Suppressor macrophage (primary cell): Measurements from ENCODE around the gene GEMIN5.
"Not testable (repeated sequence)": the region's sequence is repeated elsewhere in the genome, so short reads cannot be mapped to it uniquely, and the experiment has no call there.

Experiments
- DNase-seq, 4 experiments: peaks; one replicate each; pipeline ENCODE4 v3.0.0-alpha.2; 2020 to 2022

The GEMIN5 gene

DNA sequence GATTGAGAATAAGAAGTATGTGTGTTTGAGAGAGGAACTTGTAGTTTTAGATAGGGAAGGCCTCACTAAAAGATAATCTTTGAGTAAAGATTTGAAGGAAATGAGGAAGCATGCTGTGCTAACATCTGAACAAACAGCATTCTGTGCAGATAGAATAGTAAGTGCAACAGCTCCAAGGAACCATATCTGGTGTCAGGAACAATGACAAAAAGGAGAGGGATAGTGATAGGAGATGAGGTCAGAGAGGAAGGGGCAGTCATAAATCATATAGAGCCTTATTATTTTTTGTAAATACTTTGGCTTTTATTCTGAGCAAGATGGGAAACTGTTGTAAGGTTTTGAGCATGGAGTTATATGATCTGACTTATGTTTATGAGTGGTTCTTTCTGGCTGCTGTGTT lies 6.7 kb upstream of the GEMIN5 start:
- peak in 1 of 4 experiments; percentile 22 for DNase-seq

DNA sequence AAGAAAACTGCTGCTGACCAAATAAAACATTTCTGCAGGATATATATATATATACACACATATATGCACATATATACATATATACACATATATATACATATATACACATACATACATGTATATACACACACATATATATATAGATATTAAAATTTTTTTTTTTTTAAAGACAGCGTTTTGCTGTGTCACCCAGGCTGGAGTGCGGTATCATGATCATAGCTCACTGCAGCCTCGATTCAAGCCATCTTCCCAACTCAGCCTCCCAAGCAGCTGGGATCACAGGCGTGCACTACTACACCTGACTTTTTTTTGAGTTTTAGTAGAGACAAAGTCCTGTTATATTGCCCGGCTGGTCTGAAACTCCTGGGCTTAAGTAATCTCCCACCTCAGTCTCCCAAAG lies 5.5 kb upstream of the GEMIN5 start:
- DNase-seq = no peak

DNA sequence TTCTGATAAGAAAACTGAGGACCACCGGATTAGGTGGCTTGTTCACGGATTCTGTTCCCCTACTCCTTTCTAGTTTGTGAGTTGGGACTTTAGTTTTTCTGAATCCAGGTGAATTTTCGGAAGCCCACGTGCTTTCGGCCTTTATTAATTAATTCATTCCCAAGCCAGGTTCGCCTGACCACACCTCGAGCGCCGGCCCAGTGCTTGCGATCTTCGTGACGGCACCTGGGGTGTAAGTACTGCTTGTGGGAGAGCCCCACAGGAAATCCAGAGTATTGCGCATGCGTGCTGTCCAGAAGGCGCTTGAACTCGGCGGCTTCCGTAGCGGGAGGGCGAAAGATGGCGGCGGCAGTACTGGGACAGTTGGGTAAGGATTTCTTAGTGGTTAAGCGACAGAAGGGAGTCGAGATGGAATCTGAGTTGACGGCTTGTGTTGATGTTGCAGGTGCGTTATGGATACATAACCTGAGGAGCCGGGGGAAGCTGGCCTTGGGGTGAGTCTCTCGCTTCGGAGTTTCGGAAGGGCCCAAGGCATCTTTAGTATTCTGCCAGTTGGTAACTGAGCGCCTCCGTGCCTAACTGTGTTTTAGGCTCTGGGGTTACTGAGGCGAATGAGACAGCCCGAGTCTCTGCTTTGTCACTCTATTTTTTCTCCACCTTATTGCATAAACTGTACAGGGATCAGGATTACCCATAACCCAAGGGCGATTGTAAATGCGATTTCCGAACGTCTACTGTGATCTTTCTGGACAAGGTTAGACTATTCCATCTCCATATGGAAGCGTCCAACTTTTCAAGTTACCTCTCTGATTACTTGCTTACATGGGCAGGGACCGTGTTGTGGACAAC lies 3.0 kb upstream of the GEMIN5 start, which contains the start of gene MRPL22:
TSS of gene MRPL22 (plus strand) at position 302 of the 849 bp plus-strand sequence. CDS start at position 340, 38 bp downstream.
- DNase-seq = peak; percentile 96 to 98 (median 96)

DNA sequence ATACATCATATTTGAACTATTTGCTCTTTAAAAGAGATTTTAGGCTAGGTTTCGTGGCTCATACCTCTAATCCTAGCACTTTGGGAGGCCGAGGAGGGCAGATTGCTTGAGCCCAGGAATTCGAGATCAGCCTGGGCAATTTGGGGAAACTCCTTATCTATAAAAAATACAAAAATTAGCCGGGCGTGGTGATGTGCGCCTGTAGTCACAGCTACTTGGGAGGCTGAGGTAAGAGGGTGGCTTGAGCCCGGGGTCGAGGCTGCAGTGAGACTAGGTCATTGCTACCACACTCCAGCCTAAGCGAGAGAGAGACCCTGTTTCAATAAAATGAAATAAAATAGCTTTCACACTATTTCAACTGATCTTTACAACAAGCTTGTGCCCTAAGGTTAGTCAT lies 2.4 kb upstream of the GEMIN5 start:
- DNase-seq = no peak

DNA sequence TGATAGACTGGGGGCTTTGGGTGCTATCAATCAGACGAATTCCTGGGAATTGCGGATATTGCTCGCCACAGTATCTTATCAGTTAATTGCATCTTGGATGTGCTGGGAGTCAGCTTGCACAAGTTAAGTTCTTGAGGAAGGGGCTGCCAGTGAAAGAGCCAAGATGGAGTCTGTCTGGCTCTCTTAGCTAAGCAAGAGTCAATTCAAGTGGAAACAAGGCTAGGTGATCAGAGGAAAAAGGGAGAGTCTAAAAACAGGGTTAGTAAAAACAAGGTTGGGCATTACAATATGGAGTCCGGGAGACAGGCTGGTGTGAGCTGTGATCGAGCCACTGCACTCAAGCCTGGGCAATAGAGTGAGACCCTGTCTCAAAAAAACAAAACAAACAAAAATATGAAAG lies 1.4 kb upstream of the GEMIN5 start:
- not testable (repeated sequence) for DNase-seq

DNA sequence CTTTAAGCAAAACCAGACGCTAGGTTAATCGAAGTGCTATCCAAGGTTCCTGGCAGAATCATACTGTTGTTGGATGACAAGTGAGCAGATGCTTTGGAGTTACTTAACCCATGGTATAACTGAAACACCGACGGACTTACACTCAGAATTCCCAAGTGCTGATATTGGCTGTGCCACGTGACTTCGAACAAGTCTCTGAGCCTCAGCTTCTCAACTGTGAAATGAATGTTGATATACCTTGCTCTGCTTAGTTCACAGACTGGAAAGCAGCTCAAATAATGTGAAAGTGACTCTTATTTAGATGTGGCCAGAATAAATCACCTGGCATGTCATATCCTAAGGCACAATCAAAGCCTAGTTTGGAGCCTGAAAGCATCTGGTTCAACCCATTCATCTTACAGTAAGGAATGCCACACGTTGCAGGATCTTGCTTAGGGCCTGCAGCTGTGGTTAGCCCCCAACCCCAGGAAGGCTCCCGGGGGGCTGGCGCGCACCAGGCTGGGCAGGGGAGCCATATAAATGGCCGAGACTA lies 759 bp downstream of the GEMIN5 start:
- DNase-seq = no peak

DNA sequence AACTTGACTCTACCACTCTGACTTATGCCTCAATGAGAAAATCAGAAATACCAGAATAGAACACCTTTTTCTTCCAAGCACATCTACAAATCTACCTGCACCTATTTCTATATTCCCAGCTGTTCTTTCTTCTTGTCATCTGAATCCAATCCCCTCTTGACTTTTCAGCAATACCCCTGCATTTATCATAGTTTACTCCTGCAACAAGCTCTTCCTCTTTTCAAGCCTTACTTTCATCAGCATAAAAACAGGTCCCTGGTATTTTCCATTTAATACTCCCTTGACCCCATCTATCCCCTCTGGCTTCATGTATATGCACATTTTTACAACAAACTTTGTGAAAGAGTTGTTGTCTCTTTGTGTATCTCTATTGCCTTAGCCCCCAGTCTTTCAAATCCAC lies 3.1 kb downstream of the GEMIN5 start:
- DNase-seq = no peak

DNA sequence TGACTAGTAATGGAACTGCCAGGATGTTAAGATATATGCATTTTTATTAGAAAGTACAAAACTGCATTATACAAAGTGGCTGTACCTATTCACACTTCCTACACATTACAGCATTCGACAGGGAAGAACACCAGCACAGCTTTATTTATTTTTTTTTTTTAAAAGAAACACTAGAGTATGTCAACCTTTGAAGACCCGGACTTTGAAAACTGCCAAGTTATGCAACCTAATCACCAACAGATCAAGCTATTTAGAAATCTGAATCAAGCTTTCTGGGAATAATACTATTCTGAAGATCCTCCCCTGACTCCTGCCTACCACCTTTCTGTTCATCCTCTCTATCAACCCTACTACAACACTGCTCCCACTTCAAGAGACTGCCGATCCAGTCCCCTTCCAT lies 4.5 kb downstream of the GEMIN5 start:
- DNase-seq = no peak

DNA sequence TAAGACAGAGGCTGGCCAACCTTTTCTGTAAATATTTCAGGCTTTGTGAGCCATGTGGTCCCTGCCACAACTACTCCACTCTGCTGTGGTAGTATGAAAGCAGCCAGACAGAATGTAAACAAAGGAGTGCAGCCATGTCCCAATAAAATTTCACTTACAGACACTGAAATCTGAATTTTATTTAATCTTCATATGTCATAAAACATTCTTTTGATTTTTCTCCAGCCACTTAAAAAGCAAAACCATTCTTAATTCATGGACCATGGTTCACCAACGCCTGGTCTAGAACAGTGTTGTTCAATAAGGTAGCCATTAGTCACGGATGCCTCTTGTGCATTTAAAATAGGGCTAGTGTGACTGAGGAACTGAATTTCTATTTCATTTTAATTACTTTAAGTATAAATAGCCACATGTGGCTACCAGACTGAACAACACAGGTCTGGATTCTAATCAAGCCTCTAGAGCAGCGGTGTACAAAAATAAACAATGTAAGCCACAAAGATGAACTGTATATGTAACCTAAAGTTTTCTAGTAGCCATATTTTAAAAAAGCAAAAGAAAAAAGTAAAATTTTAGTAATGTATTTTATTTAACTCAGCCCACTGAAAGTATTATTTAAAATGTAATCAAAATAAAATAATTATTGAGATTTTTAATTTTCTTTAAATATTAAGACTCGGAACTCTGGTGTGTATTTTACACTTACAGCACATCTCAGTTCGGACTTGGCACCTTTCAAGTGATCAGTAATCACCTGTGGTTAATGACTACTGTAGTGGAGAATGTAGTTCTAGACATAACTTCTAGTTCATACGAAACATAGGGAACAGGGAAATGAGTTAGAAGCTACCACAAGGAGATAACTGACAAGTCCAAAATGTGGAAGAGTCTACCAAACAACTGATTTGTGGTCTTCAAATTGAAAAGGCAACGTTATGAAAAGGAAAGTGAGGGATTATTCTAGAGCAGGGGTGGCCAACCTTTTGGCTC lies 14.3 kb downstream of the GEMIN5 start:
- no peak for DNase-seq

DNA sequence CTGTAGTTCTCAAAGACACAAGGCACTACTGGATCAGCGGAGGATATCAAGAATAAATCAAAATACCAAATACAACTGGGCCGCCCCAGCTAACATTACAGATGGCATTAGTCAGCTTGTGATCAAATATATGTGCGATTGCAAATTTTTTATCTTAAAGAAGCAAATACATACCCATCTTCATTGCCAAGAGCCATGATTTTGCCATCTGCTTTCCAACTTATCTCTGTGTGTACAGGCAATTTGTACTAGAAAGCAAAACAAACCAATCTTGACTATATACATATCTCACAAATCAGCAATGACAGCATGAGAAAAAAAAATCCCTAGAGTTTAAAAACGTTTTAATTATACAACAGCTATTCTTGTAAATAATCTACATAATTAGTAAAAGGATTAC lies 20.3 kb downstream of the GEMIN5 start:
- DNase-seq = no peak

DNA sequence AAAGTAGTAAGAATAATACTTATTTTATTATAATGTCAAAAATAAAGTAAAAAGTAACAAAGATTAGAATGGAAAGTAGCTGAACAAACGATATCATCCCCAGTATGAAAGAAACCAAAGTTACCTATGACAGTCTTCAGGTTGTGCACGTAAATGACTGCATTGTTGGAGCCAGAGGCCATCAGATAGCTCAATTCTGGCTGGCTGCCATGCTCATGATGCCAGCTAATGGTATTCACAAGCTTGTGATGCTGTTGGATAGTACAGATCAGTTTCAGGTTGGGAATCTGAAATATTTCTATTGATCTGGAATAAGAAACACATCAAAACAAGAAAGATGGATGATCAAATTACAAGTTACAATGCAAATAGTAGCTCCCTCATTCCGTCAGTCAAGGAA lies 21.1 kb downstream of the GEMIN5 start:
- no peak for DNase-seq

DNA sequence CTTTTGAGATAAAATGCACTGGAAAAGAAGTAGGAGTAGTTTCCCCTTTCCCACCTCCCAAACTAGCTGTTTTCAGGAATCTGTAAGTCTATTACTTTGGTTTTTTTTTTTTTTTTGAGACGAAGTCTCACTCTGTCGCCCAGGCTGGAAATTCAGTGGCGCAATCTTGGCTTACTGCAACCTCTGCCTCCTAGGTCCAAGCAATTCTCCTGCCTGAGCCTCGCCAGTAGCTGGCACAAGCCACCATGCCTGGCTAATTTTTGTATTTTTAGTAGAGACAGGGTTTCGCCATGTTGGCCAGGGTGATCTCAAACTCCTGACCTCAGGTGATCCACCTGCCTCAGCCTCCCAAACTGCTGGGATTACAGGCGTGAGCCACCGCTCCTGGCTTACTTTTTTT lies 32.4 kb downstream of the GEMIN5 start:
- not testable (repeated sequence) for DNase-seq

DNA sequence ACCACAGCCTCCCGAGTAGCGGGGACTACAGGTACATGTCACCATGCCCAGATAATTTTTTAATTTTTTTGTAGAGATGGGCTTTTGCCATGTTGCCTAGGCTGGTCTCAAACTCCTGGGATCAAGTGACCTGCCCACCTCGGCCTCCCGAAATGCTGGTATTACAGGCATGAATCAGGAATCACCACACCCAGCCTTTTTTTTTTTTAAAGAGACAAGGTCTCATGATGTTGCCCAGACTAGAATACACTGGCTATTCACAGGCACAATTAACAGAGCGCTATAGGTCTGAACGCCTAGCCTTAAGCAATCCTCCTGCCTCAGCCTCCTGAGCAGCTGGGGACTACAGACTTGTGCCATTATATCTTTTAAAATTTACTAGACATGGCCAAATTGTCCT lies 36.1 kb downstream of the GEMIN5 start:
- no peak for DNase-seq

DNA sequence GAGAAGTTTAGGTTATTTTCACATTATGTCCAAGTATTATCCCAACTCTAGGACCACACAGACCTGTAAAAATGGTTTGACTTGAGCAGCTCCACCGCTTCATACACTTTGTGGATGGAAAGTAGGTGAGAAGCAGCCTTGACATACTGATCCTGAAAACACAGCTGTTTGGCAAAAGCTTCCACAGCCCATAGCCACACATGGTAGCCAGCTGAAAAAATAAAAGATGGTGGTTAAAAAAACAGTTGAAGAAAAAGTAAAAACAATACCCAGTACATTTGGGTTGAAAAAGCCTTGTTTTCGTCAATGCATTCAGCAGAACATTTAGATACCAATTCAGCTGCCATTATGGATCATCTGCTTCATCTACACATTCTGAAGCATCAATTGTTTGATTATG lies 36.7 kb downstream of the GEMIN5 start:
- DNase-seq = no peak

DNA sequence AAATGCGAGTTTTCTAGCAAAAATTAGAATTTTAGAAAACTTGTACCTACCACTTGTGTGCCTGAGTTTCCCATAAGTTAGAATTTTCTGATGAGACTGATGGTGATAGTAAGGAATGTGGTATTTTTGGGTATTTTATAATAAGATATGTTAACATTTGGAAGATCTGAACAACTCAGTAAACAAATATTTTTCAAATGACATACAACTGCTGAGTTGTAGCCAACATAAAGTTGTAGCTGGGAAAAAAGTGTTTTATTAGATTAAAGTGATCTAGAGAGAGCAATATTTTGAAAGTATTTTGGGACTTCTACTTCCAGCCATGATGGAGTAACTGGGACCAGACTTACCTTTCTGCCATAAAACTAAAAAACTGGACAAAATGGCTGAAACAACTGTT lies 37.9 kb downstream of the GEMIN5 start:
- DNase-seq = no peak

DNA sequence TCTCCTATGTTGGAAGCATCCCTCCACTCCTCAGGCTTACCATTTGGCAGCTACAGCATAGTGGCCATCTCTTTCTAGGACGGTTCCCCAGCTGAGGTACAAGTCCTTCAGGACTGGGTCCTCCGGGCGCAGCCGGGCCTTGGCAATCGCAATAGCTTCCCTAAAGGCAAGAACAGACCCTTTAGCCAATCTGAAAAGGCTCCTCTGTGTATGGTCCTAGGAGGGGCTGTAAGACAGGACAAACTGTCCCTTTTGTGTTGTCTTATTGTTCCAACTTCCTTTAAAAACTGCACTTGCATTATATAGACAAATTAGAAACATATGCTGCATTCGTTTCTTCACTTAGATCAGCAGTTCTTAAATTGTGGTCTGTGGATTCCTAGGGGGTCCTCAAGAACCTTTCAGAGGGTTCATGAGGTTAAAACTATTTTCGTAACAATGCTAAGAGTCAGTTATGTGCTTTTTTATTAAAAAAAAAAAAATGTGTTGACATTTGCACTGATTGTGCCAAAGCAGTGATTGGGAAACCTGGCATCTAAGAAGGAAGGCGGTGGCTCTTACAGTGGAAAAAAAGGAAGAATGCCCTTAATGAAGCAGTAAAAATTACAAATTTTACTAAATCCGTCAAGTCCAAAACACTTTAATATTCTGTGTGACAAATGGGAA lies 38.7 kb downstream of the GEMIN5 start:
- no peak for DNase-seq

DNA sequence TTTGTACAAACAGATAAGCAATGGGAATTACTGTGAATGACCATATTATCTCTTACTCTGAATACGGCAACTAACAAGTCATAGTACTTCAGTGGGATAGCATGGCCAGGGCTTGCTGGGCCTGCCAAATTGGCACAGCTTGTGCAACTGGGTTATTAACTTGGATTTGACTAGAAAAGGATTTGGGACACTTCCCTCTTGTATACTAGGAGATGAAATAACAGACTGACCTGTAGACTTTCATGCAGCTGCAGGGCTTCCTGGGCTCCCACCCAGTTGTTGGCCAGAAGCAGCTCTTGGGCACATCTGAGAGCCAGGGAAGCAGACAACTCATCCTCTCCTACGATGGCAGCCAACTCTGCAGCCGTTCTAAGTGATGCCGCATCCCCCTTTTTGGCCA lies 39.8 kb downstream of the GEMIN5 start:
- DNase-seq = no peak

DNA sequence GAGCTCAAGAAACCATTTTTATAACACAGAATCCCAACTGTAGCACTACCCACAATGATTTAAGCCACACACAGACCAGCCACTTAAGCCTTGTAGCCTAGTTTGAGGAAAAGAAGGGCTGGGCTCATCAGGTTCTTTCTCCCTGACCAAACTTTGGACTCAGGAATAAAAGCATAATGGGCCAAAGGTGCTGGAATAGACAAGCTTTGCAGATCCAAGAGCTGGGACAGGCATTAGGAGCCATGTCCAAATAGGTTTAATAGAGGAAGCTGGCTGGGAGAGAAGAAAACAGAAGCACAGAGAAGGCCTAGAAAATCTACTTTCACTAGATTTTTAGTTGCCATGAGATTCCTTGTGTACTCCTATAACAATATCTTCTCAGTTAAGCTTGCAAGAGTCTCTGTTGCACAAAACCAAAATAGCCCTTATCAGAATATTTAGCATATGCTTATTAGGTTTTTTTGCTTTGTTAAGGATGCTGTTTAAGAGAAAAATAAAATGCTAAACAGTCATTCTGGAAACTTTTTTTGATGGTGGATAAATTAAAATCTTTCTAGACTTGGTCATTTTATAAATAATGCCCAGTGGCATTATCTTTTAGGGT lies 41.3 kb downstream of the GEMIN5 start:
- DNase-seq = no peak

DNA sequence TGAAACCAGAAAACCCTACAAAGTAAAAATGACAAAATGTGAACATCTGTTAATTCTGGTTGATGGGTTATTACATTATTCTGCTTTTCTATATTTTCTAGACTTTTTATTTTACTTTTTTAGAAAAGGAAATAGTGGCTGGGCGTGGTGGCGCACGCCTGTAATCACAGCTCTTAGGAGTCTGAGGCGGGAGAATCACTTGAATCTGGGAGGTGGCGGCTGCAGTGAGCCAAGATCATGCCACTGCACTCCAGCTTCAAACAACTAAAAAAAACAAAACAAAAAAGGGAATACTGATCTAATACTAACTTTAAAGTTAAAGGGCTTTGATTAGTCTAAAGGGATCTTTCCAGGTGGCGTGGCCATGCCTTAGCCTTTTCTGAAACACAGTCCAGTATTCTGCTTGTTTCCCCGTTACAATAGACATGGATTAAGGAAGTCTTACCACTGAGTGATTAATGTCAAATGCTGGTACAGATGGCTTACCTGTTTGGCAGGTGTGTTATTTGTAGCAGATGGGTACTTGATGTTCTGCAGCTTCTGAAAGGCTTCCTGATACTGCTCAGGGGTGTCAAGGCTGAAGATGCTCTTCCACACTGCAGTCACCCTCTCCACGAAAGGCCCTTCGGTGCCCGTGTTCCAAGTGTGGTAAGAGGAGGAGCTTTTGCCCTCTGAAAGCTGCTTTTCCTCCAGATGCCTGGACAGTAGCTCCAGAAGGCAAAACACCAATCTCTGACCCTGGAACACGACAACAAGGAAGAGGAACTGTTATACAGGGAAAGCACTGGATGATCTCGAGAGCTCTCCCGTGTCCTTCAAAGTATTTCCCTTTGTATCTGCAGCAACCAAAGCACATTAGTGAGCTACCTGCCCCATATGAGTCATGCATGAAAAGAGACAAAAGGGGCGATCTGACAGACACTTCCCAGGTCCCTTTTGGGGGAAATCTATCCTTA lies 42.1 kb downstream of the GEMIN5 start:
- no peak for DNase-seq

DNA sequence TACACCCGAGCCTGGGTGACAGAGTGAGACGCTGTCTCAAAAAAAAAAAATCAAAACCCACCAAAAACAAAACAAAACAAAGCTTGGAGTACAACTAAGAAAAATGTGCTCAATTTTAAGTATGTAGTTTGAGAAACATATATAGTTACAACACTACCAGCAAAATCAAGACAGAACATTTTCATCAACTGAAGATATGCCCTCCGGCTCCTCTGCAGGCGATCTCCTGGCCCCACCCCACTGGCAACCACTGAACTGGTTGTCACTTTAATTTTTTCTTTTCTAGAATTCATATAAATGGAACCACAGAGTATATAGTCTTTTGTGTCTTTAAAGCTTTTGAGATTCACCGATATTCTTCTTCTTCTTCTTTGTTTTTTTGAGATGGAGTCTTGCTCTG lies 44.6 kb downstream of the GEMIN5 start:
- no peak for DNase-seq

DNA sequence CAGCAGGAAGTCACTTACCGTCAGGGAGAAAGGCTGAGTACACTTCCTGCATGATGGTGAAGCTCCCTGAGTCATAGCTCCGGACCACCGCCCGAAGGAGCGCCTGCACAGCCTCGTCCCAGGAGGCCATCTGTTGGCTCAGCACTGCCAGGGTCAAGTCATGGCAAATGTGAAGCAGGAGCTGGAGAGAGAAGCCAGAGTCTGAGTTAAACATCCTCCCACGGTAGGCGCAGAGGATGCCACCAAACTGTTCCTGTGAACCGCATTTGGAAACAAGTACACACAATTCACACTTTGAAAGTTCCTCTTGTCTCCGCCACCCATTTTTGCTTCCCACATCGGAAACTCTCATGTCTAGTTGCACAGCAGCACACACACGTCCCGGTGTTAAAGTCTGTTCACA lies 45.6 kb downstream of the GEMIN5 start:
- no peak for DNase-seq
